DOHH2 (cell line): ENCODE measurements around the gene AHRR.
"Not testable (repeated sequence)": the region's sequence is repeated elsewhere in the genome, so short reads cannot be mapped to it uniquely, and the experiment has no call there.

Experiments used
- CTCF ChIP-seq: fragments of 200-600 bp; sonication (generic); IDR thresholded peaks from one replicate; pipeline ENCODE4 v1.5.1; 2014; ENCODE audit warnings: antibody characterized with exemption, mild to moderate bottlenecking, low read depth, low read length; ENCODE audit not compliant: poor library complexity, severe bottlenecking
- EZH2phosphoT487 ChIP-seq: fragments of 200-600 bp; sonication (generic); IDR thresholded peaks from 2 replicates; pipeline ENCODE4 v1.6.1; 2017; ENCODE audit warnings: borderline replicate concordance, mild to moderate bottlenecking, antibody characterized with exemption, low read length, moderate library complexity, mixed read lengths

GRCh38 chr5:398141-398474, 76.6 kb downstream of the AHRR start:
- TF ChIP-seq CTCF, EZH2phosphoT487: not testable (repeated sequence)
